HG03558 (cell line): Measurements from ENCODE around the gene MRPL10.

Experiments used
- ATAC-seq: cut with Tn5 transposase; IDR thresholded peaks from one replicate; pipeline ENCODE4 v1.9.1; 2021; ENCODE audit warnings: moderate number of reproducible peaks; ENCODE audit not compliant: unreplicated experiment; ENCODE audit errors: extremely low read depth

The MRPL10 gene

DNA sequence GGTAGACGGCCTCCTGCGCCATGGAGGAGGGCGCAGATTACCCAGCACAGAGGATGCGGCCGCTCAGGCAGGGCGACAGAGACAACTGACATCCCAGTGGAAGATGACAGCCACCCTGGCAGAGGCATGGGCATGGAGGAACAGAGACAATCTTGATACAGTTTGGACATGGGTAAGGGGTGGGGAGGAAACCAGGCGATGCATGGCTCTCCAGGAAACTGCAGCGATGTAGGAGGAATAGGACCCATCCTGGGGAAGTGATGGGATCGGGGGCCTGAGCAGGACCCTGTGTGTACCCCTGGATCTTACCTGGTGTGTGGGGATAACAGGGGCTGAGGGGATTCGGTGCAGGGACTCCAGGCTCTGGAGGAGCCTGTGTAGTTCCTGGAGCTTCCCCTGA is 14.4 kb downstream of the MRPL10 start:
- no peak for ATAC-seq

DNA sequence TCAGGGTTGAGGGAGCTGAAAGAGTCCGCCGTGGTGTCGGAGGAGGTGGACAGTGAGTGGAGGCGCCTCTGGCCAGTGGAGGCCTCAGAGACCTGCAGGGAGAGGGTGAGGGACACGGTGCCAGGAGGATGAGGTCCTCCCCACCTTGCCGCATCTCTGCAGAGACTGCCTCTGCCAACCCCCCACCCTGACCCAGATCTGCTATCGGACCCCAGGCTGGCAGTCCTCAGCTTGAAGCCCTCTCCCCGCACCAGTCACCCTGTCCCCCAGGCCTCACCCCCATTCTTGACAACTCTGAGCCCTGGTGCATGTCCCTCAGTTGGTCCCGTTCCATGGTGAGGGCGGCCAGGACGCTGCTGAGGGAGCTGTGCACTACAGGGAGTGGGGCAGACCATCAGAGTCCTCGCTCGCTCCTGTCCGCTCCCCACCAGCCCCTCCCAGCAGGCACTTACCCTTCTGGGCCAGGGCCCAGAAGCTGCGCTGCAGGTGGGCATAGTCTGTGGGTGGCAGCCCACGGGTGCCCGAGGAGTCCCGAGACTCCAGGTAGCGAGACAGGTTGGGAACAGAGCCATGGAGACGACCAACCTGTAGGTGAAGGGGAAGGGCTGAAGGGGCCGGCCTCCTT is 15.1 kb downstream of the MRPL10 start:
- no peak for ATAC-seq

DNA sequence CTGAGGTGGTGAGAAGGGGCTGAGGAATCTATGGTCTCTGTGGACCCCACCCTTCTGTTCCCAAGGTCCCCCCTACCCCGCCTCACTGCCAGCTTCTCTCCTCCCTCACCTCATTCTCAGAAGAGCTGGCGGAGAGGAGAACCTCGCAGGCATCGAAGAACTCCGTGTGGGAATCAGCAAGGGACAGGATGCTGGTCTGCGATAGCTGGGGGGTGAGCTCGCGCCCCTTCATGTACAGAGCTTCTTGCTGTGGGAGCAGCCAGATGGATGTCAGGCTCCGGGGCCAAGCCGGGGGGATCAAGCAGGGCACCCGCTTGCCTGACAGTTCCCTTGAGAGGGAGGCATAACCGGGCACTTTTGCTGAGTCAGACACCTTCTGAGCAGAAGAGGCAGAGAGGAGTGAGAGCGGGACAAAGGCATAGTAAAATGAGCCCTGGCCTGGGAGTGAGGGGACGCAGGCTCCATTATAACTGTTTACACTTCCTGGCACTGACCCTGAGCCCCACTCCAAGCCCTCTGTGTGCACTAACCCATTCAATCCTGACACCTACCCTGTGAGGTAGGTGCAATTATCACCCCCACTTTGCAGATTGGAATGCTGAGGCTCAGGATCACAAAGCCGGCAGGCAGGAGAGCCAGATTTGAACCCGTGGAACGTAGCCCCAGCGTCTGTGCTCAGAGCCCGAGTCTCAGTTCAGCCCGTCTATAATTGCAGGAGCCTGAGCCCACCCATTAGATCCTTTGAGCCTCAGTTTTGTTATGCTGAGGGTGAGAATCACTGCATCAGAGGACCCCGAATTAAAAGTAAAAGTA is 16.0 kb downstream of the MRPL10 start:
- no peak for ATAC-seq

DNA sequence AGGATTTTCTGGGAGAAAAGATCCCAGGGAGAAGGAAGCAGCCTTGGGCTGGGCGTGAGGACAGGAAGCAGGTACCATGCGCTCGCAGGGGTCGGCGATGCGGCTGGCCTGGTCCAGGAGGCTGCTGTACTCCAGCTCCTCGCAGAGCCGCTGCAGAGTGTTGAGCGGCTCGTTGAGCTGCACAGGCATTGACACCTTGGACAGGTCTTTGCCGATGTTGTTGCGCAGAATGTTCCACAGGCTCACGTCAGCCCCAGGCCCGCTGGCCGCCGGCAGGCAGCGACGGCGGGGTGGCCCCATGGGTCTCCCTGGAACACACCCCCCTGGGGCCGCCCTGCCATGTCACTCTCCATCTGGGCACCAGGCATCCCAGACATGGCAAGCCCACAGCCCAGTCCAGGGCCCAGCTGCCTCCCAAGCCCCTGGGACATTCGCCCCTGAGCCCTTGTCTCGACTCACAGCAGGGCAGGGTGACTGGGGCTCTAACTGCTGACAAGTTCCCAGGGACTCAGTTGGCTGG is 17.8 kb downstream of the MRPL10 start:
- ATAC-seq = no peak

DNA sequence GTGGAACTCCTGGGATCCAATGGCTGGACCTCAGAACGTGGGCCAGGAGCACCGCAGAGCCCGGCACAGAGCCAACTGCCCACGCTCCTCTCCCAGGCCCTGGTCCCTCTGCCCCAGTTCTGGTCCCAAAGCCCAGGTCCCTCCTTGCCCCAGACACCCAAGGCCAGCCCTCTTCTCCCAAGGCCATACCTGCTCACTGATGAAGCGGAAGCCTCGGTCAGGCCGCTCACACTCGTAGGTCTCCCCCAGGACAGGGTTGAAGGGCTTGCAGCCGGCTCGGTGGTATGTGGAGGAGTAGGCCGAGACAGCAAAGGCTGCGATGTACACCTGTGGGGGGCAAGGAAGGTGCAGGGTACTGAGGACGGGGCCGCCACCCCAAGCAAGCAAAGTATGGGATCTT is 18.3 kb downstream of the MRPL10 start:
- ATAC-seq = no peak

DNA sequence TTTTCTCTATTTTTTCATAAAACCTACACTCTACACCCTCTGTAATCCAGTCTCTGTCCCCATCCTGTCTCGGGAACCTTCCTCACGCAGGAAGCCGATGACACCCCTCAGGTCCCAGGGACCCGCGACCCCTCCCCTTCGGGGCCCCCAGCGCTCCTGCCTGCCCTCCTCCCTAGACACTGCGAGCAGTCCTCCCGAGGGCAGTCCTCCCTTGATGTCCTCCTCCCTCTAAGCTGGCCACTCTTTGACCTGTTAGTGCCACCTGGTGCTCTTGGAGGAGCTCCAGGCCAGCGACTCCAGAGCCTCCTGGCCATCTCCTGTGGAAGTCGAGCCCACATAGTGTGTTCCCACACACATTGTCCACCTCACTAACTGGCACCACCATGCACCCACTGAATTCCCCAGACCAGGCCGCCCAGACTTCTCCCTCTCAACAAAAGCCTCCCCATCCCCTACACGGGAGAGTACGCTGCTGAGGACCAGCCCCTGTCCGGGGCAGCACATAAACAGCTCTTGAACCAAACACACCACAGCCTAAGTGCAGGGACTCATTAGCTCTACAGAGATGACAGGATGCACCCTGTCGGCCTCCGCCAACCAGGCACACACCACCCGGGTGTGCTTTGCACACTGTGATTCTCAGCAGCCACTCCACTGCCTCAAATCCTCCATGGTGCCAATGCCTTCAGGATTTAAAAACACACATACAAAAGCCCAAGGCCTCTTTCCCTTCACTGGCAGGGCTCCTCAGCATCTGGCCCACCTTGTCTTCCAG is 19.0 kb downstream of the MRPL10 start:
- ATAC-seq = no peak

DNA sequence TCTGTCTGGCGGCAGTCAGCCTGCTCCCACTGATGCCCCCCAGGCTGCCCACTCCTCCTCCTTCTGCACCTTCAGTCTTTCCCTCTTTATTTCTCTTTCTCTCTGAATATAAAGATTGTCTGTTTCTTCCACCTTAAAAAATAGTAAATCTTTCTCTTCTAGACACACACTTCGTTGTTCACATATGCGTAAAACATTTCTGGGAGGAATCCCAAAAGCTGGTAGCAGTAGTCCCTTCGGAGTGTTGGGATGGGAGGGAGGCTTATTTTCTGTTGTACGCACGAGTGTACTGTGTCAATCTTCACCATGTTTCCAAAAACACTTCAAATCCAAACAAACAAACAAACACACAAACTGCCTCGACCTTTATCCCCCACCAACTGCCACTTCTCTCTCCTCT is 19.6 kb downstream of the MRPL10 start:
- ATAC-seq = no peak

DNA sequence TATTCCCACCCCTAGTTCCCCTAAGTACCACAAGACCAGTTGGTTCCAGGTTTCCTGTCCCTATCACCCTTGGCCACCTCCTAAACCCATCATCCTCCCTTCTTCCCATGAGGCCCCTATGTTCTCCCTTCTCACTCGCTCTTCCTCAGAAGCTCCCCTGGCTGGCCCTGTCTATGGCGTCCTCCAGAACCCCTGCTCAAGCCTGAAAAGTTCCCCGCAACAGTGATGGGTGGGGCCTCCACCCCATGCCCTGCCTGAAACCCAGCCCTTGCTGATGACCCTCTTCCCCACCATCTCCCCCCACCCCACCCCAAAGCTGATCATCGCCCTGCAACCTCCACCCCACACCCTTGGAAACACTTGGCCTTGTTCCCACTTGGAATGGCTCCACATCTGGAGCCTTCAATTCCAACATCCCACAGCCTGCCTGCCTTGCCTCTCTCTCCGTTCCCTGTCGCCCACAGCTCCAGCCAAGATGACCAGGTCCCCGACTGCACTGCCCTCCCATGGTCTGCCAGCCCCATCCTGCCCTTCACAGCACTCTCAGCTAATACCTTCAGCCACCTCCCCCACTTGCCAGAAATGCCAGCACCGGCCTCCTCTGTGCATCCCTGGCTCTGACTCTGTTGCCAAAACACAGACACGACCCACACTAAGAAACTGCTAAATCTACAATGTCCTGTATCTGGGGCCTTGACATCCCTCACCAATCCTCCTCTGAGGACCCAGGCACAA is 20.3 kb downstream of the MRPL10 start:
- no peak for ATAC-seq

DNA sequence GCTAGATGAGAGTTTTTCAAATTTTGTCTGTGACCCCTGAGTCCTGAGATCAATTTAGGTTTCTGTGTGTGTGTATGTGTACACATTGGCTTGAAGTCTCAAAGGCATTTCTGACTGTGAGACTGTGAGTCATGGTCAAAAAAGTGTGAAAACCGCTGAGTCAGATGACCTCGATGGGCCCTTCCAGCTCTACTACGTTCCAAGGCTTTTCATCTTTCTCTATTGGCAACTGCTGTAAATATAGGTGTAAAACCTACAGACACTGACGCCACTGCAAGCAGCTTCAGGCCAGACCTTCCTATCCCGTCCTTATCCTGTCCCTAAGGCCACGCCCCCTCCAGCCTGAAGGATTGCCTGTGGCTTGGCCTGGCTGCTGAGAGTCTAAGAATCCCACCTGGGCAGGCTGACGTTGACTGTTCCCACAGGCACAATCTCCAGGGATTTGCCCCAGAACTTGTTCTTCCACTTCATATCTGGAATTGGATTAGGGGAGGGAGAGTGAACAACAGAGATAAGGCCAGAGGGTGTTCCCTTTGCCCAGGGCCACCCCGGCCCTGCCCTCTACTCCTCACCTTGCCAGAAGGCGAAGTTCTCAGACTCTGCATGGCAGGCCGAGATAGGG is 21.0 kb downstream of the MRPL10 start:
- no peak for ATAC-seq

DNA sequence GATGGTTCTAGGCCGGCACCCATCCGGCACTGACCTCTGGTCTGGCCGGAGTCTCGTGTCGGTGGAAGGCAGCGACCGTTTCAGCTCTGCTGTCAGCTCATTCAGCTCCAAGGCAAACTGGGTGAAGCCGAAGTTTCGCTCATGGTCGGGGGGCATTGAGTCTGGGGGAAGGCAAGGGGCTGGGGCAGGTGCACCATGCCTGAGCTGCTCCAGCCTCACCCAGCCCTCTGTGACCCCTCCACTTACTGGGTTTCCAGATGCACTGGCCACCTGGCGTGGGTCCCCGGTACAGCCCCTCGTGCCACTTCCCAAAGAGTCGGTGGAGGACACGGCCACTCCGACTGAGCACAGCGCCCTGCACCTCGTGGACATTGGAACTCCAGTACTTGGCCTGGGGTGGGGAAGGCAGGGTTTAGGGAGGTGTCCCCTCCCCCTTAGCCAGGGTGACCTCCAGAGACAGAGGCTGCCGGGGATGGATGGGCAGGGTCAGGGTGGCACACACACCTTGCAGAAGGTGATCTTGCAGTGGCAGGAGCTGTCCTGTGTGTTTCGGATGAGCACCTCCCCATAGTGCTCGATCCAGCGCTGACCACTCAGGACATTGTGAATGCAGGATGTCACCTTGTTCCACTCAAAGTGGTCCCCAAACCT is 22.4 kb downstream of the MRPL10 start:
- ATAC-seq = no peak

DNA sequence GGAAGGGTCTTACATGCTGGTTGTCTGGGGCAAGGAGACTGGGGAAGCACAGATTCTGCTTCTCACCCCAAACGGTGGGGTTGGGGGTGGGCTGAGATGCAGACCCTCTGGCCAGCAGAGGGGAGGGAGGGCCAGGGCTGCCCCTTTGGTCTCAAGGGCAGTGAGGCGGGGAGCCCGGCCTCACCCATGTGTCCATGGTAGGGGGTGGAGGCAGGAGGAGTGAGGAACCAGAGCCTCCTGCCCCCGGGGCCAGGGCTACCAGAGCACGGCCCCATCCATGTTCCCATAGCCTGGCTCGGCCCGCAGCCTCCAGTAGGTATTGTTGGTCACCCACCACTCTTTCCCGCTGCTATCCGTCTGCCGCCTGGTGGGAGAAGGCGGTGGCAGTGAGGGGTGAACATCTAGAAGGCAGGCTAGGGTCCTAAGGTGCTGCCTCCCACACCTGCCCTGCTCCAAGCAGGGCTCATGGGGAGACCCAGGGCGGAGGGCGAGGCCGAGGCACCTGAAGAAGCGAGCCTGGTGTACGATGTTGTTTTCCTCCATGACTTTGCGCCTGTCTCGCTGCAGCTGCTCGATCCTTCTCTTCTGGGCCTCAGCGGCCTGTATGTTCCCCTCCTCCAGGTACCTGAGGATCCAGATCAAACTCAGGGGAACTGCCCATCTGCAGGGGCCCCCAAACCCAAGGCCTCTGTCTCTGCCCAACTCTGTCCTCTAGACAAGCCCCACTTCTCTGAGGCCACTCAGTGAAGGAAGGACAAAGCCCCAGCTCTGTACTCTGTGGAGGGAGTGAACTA is 23.1 kb downstream of the MRPL10 start:
- no peak for ATAC-seq

DNA sequence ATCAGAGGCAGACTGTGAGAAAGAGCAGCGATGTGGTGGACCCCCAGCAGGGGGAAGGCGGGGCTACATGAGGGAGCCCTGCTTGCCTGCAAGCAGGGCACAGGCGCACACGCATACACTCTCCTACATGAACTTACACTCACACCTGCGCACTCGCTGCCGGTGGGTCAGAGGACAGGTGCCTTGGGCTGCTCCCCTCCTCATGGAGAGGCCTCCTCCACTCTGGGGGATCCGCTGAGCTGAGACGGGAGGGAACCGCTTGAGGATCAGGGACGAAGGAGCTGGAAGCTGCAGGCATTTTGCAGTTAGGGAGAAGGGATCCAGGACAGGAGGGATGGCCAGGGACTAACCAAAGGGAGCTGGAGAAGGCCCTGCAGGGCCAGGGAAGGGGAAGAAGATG is 23.9 kb downstream of the MRPL10 start:
- ATAC-seq = no peak

DNA sequence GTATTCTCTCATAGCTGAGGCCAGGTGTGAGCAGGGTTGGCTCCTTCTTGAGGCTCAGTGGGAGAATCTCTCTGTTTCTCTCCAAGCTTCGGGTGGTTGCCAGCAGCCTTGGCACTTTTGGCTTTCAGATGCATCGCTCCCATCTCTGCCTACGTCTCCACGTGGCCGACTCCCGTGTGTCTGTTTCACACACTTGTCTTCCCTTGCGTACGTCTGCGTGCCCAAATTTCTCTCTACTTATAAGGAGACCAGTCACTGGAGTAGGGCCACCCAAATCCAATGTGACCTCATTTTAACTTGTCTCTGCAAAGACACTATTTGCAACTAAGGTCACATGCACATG is 24.5 kb downstream of the MRPL10 start:
- ATAC-seq = no peak

DNA sequence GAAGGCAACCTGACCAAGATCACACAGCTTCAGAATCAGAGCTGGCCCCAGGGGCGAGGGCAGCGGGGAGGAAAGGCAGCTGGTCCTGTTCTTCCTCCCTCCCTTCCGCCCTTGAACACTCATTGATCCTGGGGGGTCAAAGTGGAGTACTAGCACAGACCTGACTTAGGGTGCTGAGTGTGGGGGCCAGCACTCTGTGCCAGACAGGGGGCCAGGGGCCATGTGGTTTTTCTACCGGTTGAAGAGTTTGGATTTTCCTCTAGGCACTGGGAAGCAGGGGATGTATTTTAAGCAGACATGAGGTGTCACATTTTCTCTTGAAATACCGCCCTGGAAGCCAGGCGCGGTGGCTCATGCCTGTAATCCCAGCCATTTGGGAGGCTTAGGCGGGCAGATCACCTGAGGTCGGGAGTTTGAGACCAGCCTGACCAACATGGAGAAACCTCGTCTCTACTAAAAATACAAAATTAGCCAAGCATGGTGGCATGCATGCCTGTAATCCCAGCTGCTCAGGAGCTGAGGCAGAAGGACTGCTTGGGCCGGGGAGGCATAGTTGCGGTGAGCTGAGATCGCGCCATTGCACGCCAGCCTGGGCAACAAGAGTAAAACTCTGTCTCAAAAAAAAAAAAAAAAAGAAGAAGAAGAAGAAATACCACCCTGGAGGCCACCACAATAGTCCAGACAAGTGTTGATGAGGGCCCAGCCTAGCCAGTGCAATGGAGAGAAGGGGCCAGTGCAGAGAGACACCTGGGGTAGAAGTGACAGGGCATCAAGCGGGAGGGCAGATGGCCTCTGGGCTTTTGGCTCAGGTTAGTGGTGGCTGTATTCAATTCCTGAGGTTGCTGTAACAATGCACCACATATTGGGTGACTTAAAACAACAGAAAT is 25.1 kb downstream of the MRPL10 start:
- no peak for ATAC-seq

DNA sequence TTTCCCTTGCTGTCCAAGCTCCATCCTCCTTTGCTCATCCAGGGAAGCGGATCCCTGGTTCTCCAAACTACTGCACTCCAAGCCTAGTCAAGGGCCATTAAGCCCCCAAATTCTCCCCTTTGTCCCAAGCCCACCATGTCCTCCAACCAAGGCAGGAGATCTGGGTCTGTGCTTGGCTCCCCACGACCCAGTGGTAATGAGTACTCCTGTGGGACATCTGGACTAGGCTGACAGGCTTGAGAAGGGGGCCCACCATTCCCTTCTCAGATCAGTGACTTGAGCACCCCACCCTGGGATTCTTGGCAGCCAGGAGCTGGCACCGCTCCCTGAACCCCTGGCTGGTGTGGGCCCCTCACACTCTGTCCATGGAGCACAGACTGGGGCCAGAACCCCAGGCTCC is 26.9 kb downstream of the MRPL10 start:
- ATAC-seq = no peak

DNA sequence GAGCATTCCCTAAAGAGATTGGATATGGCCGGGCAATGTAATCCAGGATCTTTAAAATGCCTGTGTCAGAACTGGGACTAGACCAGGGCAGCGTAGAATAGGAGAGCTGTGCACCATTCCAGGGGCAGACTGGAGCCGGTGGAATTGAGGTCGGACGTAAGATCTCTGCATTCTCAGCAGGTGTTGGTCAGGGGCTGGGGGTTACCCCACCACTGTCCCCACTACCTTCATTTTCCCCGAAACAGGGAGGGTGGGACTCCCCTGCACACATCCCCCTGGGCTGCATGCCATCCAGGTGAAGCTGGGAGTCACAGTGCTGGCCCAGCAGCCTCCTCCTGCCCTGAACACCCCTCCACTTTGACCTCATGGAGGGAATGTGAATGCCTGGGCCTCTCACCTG is 27.6 kb downstream of the MRPL10 start:
- ATAC-seq = no peak

DNA sequence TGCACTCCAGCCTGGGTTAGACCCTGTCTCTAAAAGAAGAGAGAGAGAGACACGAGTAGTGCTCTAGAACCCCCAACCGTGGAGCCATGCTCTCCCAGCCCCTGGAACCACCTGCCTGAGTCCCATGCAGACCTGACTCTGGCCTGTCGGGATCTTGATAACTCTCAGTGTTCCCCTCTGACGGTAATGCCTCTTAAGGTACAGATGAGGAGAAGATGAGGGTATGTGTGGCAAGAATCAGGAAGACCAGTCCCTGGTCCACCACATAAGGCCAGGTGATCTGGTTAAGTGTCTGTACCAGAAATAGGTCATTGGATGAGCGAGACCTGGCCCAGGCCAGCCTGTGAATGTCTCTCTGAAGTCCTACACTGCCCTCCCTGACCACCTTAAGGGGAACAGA is 28.1 kb downstream of the MRPL10 start:
- ATAC-seq = no peak
